ENCODE data around the gene KIN. TPM values are rescaled to one million over a fixed set of nuclear protein-coding genes. Genes with fewer than 3 reads are reported as not detected.

The KIN gene, protein sequence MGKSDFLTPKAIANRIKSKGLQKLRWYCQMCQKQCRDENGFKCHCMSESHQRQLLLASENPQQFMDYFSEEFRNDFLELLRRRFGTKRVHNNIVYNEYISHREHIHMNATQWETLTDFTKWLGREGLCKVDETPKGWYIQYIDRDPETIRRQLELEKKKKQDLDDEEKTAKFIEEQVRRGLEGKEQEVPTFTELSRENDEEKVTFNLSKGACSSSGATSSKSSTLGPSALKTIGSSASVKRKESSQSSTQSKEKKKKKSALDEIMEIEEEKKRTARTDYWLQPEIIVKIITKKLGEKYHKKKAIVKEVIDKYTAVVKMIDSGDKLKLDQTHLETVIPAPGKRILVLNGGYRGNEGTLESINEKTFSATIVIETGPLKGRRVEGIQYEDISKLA
- 15.8 and 31.4 TPM in 2 replicates for total RNA-seq (2014; rRNA removed; shearing (Covaris generic))

DNA sequence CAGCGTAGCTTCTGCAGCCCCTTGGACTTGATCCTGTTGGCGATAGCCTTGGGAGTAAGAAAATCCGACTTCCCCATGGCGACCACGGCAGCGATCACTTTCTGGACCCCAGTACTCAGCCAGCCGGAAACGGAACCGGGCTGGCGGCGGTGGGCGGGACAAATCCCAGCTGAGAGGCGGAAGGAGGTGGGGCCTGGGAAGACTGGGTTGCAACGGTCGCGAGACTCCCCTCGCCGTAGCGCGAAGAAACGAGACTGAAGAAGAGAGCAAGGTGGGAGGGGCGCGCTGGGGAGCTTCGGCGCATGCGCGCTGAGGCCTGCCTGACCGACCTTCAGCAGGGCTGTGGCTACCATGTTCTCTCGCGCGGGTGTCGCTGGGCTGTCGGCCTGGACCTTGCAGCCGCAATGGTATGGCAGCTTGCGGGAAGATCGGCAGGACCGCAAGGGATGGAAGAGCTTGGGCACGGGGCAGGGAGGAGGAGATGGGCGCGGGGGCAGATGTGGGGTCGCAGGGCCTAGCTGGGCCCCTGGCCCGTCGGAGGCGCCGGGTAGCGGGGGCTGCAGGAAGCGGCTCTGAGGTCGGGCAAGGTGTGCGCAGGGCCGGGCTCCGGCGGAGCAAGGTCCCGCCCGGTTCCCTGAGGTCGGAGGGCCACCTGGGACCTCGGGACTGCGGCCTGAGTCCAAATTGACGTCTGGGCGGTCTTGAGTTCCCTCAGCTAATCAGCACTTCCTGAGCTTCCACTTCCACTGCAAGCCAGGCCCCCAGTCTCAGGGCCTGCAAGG is at the start of gene KIN, which contains the start of gene ATP5F1C:
Gene KIN (minus strand): TSS at position 137 of the 782 bp plus-strand sequence. CDS start 60 bp downstream, at position 77.
Gene ATP5F1C (plus strand): TSS at position 321 of the 782 bp plus-strand sequence. CDS start 31 bp downstream, at position 352.
- H3K4me3 ChIP-seq: peak within 1 kb of the TSS; percentile 84

DNA sequence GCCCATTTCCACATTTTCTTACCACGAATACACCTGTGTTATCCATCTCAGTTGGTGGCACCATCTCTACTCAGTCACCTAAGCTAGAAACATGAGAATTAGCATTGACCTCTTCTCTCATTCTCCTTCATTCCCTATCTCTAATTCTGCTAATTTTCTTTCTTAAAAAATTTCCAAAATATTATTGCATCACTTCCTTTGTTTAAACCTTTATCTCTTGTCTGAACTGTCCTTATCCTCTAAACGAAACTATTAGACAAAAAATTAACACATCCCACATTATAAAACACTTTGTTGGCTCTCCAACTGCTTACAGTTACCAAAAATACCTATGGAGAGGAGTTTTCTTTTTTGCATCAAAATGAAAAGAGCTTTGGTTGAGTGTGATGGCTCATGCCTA is 48.8 kb upstream of the KIN start:
- H3K27me3 ChIP-seq (replicated peaks): no peaks in the 10 kb centered on the region
- no peaks in the 10 kb centered on the region for H3K4me1 ChIP-seq (replicated peaks)
- 0 out of 2 replicates have a peak, but pooled peaks cover 2% of the 10 kb centered on the region for H3K36me3 ChIP-seq
- DNase-seq (ENCODE audit: low read depth in 1 of 2, low spot score in 2 of 2): no peak
- no peak overlapping the region for H3K27ac ChIP-seq
- H3K9me3 ChIP-seq (replicated peaks): no peaks in the 10 kb centered on the region
- H3K4me3 ChIP-seq: no peak overlapping the region

More for the DNA sequence above, at the start of gene KIN, which contains the start of gene ATP5F1C:
- Histone ChIP-seq H3K27ac (peak within 1 kb of the TSS; percentile 48), H3K4me1 (replicated peaks) (peaks cover 18% of the 10 kb centered on the region), H3K36me3 (peaks cover 38% of the 10 kb centered on the region), H3K27me3 (replicated peaks) (no peaks in the 10 kb centered on the region), H3K9me3 (replicated peaks) (no peaks in the 10 kb centered on the region)
- peak; percentile 95 to 97 for DNase-seq (ENCODE audit: low read depth in 1 of 2, low spot score in 2 of 2)

DNA sequence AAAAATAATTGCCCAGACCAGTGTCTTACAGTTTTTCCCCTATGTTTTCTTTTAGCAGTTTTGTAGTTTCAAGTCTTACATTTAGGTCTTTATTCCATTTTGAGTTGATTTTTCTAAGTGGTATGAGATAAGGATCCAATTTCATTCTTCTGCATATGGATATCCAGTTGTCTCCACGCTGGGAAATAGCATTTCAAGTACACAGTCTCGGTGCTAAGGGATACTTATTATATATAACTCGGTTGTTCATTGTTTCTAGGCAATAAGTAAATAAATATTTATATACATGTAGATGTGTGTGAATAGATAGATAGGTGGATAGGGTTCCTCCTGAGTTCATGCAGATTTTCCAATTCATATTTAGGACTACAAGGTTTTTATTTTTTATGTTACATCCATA is 46.5 kb upstream of the KIN start:
- no peak overlapping the region for H3K4me3 ChIP-seq
- no peaks in the 10 kb centered on the region for H3K27me3 ChIP-seq (replicated peaks)
- 0 out of 2 replicates have a peak, but pooled peaks cover 3% of the 10 kb centered on the region for H3K36me3 ChIP-seq
- no peak for DNase-seq (ENCODE audit: low read depth in 1 of 2, low spot score in 2 of 2)
- H3K9me3 ChIP-seq (replicated peaks): no peaks in the 10 kb centered on the region
- no peaks in the 10 kb centered on the region for H3K4me1 ChIP-seq (replicated peaks)
- H3K27ac ChIP-seq: no peak overlapping the region

DNA sequence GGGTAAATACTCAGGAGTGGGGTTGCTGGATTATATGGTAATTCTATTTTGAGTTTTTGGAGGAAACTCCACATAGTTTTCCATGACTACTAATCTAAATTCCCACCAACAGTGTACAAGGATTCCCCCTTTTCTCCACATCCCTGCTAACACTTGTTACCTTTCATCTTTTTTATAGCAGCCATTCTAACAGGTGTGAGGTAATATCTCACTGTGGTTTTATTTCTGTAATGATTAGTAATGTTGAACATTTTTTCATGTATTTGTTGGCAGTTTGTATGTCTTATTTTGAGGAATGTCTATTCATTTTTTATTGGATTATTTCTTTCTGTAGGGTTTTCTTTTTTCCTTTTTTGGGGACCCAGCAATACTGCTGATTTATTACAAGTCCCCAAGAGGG is 45.4 kb upstream of the KIN start:
- Histone ChIP-seq H3K9me3 (replicated peaks) (no peaks in the 10 kb centered on the region), H3K4me1 (replicated peaks) (no peaks in the 10 kb centered on the region), H3K4me3 (no peak overlapping the region), H3K36me3 (0 out of 2 replicates have a peak, but pooled peaks cover 5% of the 10 kb centered on the region), H3K27ac (no peak overlapping the region), H3K27me3 (replicated peaks) (no peaks in the 10 kb centered on the region)
- DNase-seq (ENCODE audit: low read depth in 1 of 2, low spot score in 2 of 2): no peak

DNA sequence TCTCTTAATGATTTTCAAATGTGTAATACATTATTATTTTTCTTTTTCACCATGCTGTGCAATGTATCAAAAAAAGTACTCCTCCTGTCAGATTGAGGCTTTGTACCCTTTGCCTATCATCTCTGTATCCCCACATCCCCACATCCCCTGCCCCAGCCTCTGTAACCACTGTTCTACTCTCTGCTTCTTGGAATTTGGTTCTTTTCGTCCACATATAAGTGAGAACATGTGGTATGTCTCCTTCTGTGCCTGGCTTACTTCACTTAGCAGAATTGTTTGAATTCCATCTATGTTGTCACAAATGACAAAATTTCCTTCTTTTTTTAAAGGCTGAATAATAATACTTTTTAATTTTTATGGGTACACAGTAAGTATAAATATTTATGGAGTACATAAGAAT is 44.3 kb upstream of the KIN start:
- H3K27ac ChIP-seq: no peak overlapping the region
- H3K4me3 ChIP-seq: no peak overlapping the region
- DNase-seq (ENCODE audit: low read depth in 1 of 2, low spot score in 2 of 2): no peak
- no peaks in the 10 kb centered on the region for H3K9me3 ChIP-seq (replicated peaks)
- H3K27me3 ChIP-seq (replicated peaks): no peaks in the 10 kb centered on the region
- H3K36me3 ChIP-seq: peaks cover 9% of the 10 kb centered on the region; the same call in 1 of the 2 replicates
- no peaks in the 10 kb centered on the region for H3K4me1 ChIP-seq (replicated peaks)

DNA sequence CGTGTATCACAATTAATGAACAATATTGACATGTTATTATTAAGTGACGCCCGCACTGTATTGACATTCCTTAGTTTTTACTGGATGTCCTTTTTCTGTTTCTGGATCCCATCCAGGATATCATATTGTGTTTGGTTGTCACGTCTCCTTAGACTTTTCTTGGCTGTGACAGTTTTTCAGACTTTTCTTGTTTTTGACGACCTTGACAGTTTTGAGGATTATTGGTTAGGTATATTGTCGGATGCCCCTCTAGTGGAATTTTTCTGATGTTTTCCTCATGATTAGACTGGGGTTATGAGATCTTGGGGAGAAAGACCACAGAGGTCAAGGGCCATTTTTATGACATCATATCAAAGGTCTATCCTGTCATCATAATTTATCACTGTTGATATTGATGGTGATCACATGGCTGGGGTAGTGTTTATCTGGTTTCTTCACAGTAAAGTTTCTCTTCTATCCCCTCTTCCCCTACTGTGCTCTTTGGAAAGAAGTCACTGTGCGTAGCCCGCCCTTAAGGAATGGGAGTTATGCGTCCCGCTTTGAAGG is 41.6 kb upstream of the KIN start:
- no peaks in the 10 kb centered on the region for H3K9me3 ChIP-seq (replicated peaks)
- peaks cover 33% of the 10 kb centered on the region for H3K36me3 ChIP-seq
- H3K27ac ChIP-seq: no peak overlapping the region
- H3K4me3 ChIP-seq: no peak overlapping the region
- no peak for DNase-seq (ENCODE audit: low read depth in 1 of 2, low spot score in 2 of 2)
- H3K4me1 ChIP-seq (replicated peaks): no peaks in the 10 kb centered on the region
- no peaks in the 10 kb centered on the region for H3K27me3 ChIP-seq (replicated peaks)

DNA sequence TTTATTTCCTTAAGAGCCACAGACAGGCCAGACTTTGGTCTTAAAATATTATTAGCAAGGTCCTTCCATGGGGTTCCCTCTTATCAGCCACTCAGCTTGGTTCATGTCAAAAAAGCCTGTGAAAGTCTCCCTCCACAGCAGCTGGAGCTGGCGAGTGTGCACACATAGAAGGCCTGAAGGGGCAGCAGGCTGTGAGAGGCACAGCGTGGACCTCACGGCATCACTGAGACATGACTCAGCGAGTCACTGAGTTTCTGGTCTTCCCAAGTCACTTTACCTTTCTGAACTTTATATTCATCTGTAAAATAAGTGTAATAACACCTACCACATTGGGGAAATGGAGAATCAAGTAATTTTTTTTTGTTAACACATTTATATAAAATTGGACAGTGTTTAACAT is 39.2 kb upstream of the KIN start:
- H3K9me3 ChIP-seq (replicated peaks): no peaks in the 10 kb centered on the region
- H3K4me3 ChIP-seq: no peak overlapping the region
- no peaks in the 10 kb centered on the region for H3K4me1 ChIP-seq (replicated peaks)
- H3K27ac ChIP-seq: no peak overlapping the region
- H3K27me3 ChIP-seq (replicated peaks): no peaks in the 10 kb centered on the region
- peaks cover 35% of the 10 kb centered on the region for H3K36me3 ChIP-seq
- DNase-seq (ENCODE audit: low read depth in 1 of 2, low spot score in 2 of 2): peak; percentile 10 to 51

DNA sequence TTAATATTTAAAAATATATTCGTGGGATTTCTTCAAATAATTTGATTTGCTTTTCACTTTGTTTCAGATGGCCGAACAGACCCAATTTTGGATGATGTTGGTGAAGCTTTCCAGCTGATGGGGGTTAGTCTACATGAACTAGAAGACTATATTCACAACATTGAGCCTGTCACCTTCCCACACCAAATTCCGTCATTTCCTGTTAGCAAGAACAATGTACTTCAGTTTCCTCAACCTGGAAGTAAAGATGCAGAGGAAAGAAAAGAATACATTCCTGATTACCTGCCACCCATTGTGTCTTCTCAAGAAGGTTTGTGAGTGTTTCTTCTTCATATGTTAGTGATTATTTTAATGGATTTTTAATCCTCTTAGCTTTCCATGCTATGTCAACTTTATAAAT is 36.5 kb upstream of the KIN start:
- no peak overlapping the region for H3K27ac ChIP-seq
- peaks cover 40% of the 10 kb centered on the region for H3K36me3 ChIP-seq
- no peak for DNase-seq (ENCODE audit: low read depth in 1 of 2, low spot score in 2 of 2)
- no peaks in the 10 kb centered on the region for H3K27me3 ChIP-seq (replicated peaks)
- H3K9me3 ChIP-seq (replicated peaks): no peaks in the 10 kb centered on the region
- peaks cover 8% of the 10 kb centered on the region for H3K4me1 ChIP-seq (replicated peaks)
- H3K4me3 ChIP-seq: no peak overlapping the region

DNA sequence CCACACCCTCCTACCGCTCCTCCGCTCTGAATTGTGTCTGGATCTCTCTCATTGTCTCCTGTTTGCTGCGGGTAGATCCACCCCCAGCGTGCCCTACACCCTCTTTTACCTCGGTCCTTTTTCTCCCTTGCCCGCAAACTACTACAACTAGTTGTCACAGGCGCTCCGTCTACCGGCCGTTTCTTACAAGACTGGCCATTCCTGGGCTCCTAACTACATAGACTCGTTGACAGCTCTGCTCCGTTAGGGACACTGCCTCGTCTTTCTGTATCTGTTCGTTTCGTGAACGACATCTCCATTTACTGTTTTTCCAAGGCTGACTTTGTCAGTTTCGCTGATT is 31.3 kb upstream of the KIN start:
- DNase-seq (ENCODE audit: low read depth in 1 of 2, low spot score in 2 of 2): peak; percentile 47 to 61
- Histone ChIP-seq H3K27ac (0 out of 2 replicates have a peak overlapping the region, but pooled peaks have one; percentile 16), H3K27me3 (replicated peaks) (no peaks in the 10 kb centered on the region)

DNA sequence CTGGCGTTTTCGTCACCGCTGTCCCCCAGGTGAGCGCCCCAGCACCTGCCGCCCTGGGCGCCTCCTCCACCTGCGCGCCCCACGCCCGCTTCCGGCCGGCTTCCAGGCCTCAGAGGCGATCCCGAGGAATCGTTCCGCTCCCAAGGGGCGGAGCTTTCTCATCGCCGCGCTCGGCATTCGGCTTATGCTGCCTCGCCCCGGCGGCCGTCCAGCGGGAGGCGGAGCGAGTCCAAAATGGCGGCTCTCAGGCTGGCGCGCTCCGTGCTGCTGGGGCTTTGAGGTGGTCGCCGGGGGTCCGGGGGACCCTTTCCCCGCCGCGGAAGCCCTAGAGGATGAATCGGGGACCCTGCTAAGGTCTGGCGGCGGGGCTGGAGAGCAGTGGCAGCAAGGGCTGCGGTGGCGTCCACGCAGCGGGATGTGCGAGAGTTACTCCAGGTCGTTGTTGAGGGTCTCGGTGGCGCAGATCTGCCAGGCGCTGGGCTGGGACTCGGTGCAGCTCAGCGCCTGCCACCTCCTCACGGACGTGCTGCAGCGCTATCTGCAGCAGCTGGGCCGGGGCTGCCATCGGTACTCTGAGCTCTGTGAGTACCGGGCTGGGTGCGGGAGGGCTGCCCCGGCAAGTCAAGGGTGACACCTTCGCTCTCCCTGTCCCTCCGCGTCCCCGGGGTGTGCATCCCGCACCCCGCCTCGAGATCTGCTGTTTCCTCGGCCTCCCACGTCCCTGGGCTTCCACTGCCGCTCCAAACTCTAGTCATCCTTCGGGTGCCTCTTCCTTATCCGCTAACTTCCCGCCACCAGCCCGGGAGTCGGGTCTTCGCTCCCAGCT is 30.7 kb upstream of the KIN start, which contains the start of gene TAF3:
Gene TAF3 (plus strand): TSS at position 211 of the 826 bp plus-strand sequence. CDS start 205 bp downstream, at position 416.
- 0 out of 2 replicates have a peak within 1 kb of the TSS, but pooled peaks have one; percentile 16 for H3K27ac ChIP-seq
- peak; percentile 78 to 84 for DNase-seq (ENCODE audit: low read depth in 1 of 2, low spot score in 2 of 2)
- peaks cover 13% of the 10 kb centered on the region for H3K36me3 ChIP-seq
- H3K4me3 ChIP-seq: peak within 1 kb of the TSS; percentile 83
- H3K9me3 ChIP-seq (replicated peaks): no peaks in the 10 kb centered on the region
- H3K27me3 ChIP-seq (replicated peaks): no peaks in the 10 kb centered on the region; the same call in 1 of the 2 replicates
- H3K4me1 ChIP-seq (replicated peaks): peaks cover 9% of the 10 kb centered on the region

More for the DNA sequence above, 31.3 kb upstream of the KIN start:
- Histone ChIP-seq H3K36me3 (peaks cover 14% of the 10 kb centered on the region), H3K9me3 (replicated peaks) (no peaks in the 10 kb centered on the region), H3K4me1 (replicated peaks) (peaks cover 9% of the 10 kb centered on the region), H3K4me3 (peak overlapping the region; percentile 83)

DNA sequence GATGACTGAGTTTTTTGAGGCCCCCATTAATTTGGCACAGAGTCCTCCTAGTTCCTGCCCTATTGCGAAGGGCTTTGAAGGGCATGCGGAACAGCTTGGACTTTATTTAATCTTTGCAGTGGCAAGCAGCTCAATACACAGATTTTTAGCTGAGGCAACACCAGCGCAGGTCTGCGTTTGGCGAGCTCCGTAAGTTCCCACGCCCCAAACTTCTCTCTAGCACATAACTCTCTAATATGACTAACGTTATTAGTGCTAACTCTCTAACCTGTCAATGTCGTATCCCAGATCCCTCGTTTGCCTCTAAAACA is 30.1 kb upstream of the KIN start:
- Histone ChIP-seq H3K4me3 (peak overlapping the region; percentile 83), H3K4me1 (replicated peaks) (peaks cover 9% of the 10 kb centered on the region), H3K27me3 (replicated peaks) (no peaks in the 10 kb centered on the region; the same call in 1 of the 2 replicates), H3K9me3 (replicated peaks) (no peaks in the 10 kb centered on the region), H3K36me3 (peaks cover 13% of the 10 kb centered on the region), H3K27ac (no peak overlapping the region)
- DNase-seq (ENCODE audit: low read depth in 1 of 2, low spot score in 2 of 2): no peak

DNA sequence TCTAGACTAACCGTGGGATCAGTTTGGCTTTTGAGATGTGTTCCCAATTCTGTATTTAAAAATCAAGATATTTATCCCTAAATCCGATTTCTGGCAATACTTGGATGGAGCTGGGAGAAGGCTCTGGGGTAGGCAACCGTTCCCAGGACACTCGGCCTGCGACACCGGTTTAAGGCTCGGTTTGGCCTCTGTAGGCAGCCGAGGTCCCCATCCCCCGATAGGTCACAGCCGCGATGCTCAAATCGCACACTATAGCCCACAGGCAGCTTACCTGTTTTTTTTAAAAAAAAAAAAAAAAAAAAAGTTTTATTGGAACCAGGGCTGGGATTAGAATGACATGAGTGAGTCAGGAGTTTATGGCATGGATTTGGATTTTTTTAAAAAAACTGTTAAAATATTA is 29.8 kb upstream of the KIN start:
- no peaks in the 10 kb centered on the region for H3K9me3 ChIP-seq (replicated peaks)
- H3K4me3 ChIP-seq: peak overlapping the region; percentile 83
- H3K36me3 ChIP-seq: peaks cover 13% of the 10 kb centered on the region
- H3K4me1 ChIP-seq (replicated peaks): peaks cover 9% of the 10 kb centered on the region
- H3K27ac ChIP-seq: no peak overlapping the region
- H3K27me3 ChIP-seq (replicated peaks): no peaks in the 10 kb centered on the region; the same call in 1 of the 2 replicates
- no peak for DNase-seq (ENCODE audit: low read depth in 1 of 2, low spot score in 2 of 2)

DNA sequence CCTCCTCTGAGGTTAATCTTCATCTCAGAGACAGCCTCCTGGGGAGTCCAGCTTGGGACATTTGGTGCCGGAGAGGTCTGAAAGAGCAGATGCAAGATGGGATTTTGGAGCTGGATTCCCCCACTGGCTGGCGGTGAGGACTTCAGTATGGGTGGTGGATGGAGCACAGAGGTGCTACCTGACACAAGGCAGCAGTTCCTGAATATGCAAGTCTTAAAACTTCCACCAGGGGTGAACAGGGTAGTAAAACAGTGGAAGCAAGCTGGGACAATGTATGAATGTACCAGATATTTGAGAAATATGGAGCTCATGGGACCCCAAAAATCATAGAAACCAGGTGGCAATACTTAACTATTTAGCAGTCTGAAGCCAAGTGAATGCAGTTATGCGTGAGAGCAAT is 25.7 kb upstream of the KIN start:
- Histone ChIP-seq H3K27ac (no peak overlapping the region), H3K9me3 (replicated peaks) (no peaks in the 10 kb centered on the region), H3K4me1 (replicated peaks) (no peaks in the 10 kb centered on the region), H3K36me3 (peaks cover 6% of the 10 kb centered on the region), H3K27me3 (replicated peaks) (no peaks in the 10 kb centered on the region; the same call in 1 of the 2 replicates), H3K4me3 (no peak overlapping the region)
- DNase-seq (ENCODE audit: low read depth in 1 of 2, low spot score in 2 of 2): no peak
